GM19328 (cell line): ENCODE measurements around the gene GDPD1.
"Not testable (repeated sequence)": the region's sequence is repeated elsewhere in the genome, so short reads cannot be mapped to it uniquely, and the experiment has no call there.

Source experiments
- ATAC-seq: cut with Tn5 transposase; IDR thresholded peaks from one replicate; pipeline ENCODE4 v1.9.1; 2021; ENCODE audit warnings: mild to moderate bottlenecking, moderate library complexity; ENCODE audit not compliant: unreplicated experiment

GDPD1 gene

GRCh38 chr17:59311051-59311468 is 90.7 kb downstream of the GDPD1 start:
- no peak for ATAC-seq

DNA sequence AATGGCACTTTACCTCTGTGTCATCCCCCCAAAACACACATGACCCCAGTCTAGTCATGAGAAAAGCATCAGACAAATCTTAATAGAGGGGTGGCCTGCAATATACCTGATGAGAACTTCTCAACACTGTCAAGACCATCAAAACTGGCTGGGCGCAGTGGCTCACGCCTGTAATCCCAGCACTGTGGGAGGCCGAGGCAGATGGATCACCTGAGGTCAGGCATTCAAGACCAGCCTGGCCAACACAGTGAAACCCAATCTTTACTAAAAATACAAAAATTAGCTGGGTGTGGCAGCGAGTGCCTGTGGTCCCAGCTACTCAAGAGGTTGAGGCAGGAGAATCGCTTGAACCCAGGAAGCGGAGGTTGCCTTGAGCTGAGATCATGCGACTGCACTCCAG is 91.2 kb downstream of the GDPD1 start:
- ATAC-seq: not testable (repeated sequence)

GRCh38 chr17:59315866-59316265 is 95.6 kb downstream of the GDPD1 start:
- ATAC-seq: no peak
